Testis (tissue), 2 donors: Measurements from ENCODE around the gene ARFGAP1.

Experiments
- POLR2A ChIP-seq: fragments of 450-650 bp; IDR thresholded peaks from one replicate; pipeline ENCODE4 v1.6.1; 2017; ENCODE audit warnings: antibody characterized with exemption, mild to moderate bottlenecking, moderate library complexity
- TF ChIP-seq, protein P1 (sequence below), 3 experiments: fragments of 450-650 bp in 2 of 3; fragments of 200-600 bp in 1 of 3; sonication (generic) in 1 of 3; IDR thresholded peaks; one replicate each; pipeline ENCODE4 v1.5.1; 2016 to 2019; ENCODE audit warnings: antibody characterized with exemption in 3 of 3, mild to moderate bottlenecking in 2 of 3, moderate library complexity in 1 of 3

DNA sequence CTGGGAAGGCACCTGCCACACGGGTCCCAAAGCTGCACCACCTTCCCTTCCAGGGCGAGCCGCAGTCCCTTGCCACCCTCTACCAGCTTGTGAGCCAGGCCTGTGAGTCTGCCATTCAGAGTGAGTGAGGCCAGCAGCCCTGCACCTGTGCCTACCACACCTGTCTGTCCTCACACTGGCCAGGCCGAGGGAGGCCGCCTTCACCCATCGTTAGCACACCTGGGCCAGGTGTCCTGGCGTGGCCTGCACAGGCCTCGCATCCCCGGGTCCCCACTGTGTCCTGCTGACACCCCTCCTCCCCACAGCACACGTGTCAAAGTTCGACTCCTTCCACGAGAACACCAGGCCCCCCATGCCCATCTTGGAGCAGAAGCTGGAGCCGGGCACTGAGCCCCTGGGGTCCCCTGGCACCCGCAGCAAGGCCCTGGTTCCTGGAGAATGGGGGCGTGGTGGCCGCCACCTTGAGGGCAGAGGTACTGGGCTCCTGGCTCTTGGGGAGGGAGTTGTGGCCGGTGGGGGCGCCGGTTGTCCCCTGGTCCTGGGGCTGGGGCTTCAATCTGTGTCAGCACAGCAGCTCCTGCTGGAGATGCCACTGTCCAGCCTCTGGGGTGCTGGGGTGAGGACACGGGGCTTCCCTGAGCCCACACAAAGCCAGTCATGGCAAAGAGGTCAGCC, 55.5 kb downstream of the ARFGAP1 start:
- TF ChIP-seq, protein P1, sequence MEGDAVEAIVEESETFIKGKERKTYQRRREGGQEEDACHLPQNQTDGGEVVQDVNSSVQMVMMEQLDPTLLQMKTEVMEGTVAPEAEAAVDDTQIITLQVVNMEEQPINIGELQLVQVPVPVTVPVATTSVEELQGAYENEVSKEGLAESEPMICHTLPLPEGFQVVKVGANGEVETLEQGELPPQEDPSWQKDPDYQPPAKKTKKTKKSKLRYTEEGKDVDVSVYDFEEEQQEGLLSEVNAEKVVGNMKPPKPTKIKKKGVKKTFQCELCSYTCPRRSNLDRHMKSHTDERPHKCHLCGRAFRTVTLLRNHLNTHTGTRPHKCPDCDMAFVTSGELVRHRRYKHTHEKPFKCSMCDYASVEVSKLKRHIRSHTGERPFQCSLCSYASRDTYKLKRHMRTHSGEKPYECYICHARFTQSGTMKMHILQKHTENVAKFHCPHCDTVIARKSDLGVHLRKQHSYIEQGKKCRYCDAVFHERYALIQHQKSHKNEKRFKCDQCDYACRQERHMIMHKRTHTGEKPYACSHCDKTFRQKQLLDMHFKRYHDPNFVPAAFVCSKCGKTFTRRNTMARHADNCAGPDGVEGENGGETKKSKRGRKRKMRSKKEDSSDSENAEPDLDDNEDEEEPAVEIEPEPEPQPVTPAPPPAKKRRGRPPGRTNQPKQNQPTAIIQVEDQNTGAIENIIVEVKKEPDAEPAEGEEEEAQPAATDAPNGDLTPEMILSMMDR (IDR thresholded peaks at IDR 0.05) = no peak
- TF ChIP-seq POLR2A = no peak
